NCI-H345 (cell line): Measurements from ENCODE around the gene SIRPA.

Source experiments
- DNase-seq: peaks from one replicate; lab custom pipeline; 2025; lab: John Stamatoyannopoulos, UW

SIRPA gene

DNA sequence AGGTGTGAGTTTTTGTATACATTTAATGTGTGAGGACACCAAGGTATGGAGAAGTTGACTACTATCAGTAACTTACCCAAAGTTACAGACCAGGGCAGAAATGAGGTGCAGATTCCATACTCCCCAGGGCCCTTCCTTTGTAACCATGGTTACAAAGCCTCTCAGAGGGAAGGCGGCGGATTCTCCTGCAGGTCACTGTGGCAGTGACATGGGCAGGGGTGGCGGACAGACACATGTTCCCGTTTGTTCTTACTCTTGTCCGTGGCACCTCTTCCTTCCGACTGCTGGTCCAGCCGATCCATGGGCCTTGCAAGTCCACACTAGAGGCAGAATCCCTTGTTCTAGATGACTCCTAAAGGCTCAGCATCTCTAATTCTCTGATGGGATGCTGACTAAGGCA, 55.6 kb downstream of the SIRPA start:
- DNase-seq = no peak

DNA sequence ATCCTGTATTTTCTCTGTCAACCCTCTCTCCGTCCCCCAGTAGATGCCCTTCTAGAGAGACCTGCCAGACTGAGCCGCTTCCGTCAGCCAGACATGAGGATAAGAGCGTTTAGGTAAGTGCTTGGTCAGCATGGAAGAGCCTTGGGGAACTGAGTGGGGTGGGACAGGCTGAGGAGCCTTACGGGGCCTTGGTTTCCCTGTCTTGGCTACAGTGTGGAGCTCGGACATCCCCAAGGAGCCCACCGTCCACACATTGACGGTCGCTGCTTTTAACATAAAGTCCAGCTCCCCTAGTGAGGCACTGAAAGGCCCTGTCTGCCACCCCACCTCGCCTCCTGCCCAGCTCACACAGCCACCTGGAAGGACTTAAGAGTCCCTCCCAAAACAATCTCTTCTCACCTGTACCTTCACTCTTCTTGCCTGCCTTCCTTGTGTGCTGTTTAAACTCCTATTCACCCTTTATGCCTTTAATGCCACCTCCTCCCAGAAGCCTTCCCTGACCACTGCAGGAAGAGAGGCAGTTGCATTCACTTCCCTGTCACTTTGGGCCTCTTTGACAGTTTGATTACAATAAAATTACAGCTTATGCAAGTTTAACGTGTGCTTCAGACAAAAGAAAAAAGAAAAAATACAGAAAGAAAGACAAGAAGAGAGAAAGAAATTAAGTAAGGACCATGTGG, 56.4 kb downstream of the SIRPA start:
- DNase-seq = no peak

DNA sequence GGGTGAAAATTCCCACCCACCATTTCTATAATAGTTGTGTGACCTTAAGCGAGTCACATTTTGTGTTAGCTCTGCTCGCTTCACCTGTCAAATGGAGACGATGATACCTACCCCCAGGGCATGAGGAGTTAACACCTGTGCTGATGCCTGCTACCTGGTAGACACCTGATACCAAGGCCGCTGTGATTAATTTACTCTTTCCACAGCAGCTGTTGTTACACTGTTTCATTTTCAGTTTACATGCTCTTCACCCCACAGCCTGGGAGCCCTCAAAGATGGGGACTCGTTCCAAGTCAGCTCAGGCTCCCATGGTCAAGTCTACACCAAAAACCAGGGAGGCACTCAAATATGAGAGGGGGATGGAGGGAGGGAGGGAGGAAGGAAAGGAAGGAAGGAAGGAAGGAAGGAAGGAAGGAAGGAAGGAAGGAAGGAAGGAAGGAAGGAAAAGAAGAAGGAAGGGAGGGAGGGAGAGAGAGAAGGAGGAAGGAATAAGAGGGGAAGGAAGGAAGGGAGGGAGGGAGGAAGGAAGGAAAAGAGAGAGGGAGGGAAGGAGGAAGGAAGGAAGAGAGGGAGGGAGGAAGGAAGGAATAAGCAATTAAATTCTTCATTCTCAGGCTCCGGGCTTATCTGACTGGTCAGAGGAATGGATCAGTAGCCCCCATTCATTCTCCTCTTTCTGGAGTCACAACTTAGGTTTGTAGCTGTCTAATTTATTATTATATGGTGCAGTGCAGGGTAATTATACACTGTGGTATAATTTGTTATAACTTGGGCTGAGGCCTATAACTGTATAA, 57.7 kb downstream of the SIRPA start:
- DNase-seq = peak; percentile 81

DNA sequence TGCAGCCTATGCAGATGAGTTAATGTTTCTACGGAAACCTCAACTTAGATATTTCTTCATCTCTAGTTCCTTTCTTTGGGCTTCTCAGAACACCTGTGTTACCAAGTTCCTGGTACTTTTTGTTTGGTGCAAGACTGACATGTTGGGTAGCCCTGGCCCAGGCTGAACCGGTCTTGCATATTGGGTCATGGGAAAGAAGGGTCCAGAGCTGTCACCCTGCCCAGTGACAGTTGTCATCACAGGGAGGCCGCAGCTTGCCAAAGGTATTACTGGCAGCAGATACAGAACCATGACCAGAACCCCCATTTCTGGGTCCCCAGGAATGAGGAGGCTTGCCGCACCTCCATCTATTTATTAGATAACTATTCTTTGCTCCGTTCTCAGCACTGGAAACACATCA, 58.4 kb downstream of the SIRPA start:
- DNase-seq = no peak

DNA sequence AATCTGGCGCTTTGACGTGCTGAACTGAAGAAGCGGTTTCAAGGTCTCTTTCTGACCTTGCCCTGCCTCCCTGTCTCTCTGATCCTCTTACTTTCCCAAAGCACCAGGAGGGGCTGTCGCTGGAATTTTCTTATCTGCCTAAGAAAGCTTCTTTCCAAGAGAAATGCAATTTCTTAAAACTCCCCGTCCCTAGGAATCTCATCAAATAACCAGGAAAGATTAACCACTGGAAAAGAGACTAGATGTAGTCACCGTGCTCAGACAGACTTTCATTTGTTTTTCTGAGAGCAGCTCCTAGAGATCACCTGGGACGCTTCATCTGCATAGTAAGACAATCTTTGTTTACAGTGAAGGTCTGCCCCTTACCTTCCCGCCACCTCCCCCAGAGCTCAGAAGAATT, 60.0 kb downstream of the SIRPA start:
- no peak for DNase-seq

DNA sequence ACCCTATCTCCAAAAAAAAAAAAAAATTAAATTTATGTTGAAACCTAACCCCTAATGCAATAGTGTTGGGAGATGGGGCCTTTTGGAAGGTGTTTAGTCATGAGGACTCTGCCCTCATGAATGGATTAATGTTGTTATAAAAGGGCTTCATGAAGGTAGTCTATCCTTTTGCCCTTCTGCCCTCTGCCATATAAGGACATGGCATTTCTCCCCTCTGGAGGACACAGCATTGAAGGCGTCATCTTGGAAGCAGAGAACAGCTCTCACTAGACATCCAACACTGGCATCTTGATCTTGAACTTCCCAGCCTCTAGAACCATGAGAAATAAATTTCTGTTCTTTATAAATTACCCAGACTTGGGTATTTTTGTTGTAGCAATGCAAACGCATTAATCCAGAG, 63.2 kb downstream of the SIRPA start:
- no peak for DNase-seq

DNA sequence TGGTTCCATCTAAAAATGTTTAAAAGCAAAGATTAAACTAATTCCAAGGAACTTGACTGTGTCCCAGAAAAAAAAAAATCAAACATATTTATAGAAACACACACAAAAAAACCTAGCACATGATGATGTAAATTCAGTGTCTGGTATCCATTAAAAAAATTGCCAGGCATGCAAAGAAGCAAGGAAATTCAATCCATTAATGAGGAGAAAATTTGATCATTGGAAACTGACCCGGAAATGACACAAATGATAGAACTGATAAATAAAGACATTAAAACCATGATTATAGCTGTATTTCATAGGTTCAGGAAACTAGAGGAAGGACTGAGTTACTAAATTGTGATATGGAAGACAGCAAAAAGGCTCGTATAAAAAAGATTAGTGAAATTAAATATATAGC, 63.9 kb downstream of the SIRPA start:
- no peak for DNase-seq

DNA sequence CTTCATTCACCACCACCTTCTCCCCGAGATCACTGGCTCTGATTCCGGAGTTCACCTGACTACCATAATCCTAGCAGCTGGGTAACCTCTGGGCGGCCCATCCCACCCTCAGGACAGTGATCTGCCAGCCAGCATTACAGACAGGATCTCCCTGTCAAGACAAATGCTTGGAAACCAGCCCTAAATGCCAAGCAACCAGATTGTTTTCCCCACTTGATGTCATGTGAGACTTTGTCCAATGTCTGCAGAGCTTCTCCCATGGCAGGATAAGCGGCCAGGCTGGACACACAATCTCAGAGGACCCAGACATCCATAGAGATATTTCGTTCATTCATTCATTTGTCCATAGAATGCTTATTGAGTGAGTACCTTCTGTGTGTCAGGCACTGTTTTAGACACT, 66.2 kb downstream of the SIRPA start:
- no peak for DNase-seq

DNA sequence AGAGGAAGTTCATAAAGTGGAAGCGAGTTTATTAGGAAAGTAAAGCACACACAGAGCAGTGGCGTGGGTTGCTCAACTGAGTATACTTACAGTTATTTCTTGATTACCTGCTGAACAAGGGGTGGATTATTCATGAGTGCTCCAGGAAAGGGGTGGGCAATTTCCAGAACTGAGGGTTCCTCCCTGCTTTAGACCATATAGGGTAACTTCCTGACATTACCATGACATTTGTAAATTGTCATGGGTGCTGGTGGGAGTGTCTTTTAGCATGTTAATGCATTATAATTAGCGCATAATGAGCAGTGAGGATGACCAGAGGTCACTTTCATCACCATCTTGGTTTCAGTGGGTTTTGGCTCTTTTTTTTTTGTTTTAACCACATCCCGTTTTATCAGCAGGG, 68.9 kb downstream of the SIRPA start:
- no peak for DNase-seq

DNA sequence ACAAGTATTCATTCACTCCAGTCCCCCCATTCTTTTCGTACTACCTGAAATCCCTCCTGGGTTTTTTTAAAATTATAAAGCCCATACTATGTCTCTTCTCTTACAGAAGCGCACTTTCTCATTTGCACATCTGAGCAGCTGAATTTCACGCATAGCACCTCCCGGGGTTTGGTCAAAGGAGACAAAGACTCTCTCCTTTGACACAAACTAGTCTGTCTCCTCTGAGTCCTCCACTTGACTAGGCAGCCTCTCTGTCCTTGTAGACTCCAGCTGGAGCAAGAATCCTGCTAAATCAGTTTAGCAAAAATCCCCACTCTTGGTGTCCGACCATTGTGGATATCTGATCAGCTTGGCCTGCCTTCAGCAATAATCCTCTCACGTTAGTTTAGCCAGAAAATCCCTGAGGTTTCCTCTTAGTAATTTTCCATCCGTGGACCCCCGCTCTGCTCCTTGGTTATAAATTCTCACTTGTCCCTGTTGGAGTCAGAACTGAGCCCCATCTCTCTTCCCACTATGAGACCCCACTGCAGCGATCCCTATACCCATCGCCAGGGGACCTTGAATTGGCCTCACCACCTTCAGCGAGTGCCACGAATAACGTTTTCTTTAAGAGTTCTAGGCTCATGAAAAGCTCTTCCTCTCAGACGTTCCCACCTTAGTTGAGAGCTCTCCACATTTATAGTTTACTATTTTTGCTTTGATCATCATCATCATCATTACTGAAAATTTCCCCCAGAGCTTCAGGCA, 69.6 kb downstream of the SIRPA start:
- no peak for DNase-seq

DNA sequence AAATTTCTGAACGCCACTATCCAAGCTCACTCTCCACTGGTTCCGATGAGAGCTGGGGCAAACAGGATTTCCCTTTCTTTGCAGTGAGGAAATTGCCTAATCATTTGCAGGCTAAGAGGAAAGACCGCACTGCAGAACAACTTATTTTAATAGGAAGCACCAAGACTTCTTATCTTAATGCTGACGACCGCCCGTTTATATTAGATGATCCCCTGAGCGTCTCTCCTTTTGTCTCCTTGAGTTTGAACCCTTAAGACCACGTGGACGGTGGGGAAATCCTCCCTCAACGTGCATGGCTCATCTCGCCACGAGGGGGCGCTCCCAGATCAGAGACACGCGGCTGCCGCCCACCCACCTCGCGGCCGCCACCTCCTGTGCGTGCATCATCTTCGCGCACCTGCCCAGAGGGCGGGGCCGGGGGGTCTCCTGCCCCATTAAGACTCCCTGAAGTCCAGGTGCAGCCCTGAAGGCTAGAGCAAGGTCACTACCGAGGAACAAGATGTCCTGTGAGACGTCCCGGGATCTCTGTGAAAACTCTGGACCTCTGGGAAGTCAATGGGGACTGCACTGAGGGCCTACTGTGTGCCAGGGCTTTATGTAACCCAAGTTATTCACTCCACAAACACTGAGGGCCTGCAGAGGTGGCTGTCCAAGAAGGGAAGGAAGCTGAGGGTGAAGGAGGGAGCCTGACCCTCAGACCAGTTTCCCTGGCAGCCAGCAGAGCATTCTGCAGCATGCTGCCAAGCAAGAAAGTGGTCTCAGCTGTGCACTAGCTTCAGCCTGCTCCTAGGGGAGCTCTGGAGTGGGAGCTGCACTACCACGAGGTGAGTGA, 70.5 kb downstream of the SIRPA start:
- peak; percentile 79 for DNase-seq

DNA sequence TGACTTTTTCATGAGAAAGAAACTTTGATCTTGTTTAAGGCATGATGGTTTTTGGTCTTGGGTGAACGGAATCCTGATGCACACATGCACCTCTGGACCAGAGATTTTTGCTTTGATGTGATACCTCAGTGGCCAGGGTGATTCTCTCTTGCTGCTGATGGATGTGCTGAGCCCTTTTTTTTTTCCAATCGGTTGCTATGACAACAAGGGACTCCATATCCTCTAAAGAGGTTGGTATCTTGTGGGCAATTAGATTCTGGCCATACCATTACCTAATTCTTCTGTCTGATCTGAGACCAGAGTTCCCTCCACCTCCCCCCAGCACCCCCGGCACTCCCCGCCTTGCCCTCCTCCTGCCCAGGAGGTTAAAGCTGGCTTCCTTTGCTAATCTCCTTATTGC, 73.8 kb downstream of the SIRPA start:
- no peak for DNase-seq

DNA sequence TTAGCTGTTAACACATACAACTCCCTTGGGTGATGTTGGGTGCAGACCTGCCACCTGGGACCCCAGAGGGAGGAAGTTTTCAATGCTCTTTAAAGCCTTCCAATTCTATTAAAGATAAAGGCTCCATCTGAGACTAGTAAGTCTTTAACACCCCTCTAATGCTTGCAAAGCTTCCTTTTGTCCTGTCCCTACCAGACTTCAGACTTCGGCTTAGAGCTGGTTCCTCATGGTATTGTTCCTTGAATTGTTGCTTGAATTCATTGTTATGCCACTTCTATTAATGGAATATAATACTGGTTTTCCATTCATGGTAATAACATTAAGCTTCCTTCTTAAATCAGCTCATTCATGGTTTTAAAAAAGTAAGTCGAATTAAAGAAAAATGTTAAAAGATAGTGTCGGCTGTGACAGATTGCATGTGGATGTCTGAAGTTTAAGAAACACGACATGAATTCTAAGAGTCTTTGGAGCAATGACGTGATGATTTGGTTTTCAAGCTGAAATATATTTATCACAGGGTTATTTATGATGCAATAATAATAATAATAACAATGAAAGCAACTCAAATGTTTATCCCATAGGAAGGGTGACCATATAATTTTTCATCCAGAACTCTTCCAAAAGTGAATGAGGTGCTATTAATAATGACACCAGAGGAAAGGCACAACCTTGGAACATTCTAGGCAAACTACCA, 76.8 kb downstream of the SIRPA start:
- no peak for DNase-seq

DNA sequence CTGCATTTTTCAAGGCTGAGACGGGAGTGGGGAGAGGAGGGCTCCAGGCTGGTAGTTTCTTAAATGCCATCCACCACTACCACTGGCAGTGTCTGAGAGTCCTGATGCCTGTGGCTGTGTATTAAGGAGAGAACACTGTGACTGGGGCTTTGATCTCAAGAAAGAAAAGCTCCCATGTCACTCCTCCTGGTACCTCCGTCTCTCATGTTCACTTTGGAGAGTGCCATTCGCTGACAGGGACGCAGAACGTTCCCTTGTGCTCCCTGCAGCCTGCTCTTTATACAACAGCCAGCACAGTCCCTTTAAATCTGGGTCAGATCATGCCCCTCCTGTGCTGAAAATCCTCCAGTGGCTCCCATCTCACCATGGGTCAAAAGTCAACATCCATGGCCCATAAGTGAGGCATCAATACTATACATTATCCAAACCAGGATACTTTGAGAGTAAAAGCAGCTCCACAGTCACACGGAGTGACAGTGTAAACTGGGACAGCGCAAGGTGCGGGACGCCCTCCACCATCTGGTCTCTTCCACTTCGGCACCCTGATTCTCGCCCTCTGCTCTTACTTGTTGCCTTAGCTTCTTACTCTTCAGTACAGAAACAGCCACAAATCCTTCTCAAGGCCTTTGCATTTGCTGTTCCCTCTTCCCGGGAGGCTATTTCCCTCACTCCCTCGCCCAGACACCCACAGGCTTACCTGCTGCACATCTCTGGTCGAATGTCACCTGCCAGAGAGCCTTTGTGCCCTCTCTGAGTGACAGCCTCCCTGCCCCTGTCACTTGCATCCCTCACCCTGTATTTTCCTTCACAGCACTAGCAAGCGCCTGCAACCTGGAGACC, 78.6 kb downstream of the SIRPA start:
- no peak for DNase-seq

DNA sequence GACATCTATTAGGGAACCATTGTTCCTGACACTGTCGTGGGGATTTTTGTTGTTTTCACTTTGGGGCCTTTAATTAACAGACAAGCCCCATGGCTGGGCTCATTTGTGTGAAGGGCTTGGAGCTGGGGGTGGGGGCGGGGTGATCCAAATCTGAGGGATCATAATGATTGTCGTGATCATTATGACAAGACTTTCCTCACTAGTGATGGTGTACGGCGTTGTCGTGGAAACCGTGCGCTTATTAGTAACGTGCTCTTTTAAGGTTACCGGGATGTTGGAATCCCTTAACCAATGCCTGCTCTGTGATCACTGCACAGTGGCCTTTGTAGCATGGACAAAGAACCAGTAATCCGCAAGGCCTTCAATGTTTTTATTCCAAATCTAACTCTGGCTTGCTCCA, 80.1 kb downstream of the SIRPA start:
- no peak for DNase-seq

DNA sequence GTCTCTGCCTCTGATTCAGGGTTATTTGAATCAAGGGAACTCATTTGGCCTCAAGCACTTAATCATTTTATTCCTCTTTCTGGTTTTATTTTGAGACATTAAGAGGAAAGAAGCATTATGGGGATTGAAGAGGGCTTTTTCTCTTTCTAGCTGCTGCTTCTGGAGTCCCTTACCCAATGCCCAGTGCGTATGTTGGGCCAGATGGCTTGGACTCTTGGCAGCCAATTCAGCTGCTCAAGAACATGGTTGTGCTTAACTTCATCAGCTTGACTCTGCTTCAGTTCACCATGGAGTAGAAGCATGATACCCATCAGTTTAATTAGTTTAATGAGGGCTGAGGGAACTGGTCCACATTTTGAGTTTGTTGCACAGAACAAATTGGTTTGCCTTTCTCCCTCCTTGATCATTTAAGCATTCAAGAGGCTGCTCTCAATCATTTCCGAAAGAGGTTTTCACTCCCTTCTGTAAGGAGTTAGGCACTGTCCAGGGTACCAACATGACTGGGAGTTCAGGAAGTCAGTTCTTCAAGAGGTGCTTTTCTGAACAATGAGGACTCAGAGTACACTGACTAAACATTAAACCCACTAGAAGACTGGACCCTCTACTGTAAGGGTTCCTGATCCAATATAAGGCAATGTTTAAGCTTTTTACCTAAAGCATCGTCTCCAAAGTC, 84.0 kb downstream of the SIRPA start:
- DNase-seq = no peak

DNA sequence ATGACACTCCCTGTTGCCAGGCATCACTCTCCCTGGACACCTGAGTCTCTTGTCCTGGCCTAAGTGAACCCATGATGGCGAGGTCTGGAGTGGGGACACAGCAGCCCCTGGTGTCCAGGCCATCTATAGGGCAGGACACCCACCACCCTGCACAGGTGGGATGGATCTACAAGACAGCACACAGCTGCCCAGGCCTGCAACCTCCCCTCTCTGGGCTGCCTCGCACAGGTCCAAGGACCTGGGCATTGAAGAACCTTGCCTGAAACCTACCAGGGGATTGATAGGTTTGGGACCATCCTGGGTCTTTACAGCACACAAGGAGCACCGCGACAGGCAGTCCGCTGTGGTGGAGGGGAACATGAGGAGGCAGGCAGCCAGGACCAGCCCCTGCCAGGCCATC, 87.5 kb downstream of the SIRPA start:
- no peak for DNase-seq

DNA sequence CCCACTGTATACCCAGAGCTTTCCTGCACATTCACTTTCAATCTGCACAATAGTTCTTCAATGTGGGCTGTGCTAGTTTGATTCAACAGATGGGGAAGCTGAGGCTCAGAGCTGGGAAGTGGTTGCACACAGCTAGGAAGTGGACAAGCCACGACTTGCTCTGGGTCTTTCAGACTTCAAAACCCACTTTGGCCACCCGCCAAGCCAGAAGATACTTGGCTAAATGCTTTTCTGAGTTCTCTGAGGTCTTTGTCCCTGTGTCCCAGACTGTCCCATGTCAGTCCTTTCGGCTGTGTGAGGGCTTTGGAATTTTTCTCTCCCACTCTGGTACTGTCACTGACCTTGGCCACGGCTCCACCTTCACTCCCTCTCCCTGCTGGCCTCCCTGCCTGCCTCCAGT, 88.1 kb downstream of the SIRPA start:
- no peak for DNase-seq

DNA sequence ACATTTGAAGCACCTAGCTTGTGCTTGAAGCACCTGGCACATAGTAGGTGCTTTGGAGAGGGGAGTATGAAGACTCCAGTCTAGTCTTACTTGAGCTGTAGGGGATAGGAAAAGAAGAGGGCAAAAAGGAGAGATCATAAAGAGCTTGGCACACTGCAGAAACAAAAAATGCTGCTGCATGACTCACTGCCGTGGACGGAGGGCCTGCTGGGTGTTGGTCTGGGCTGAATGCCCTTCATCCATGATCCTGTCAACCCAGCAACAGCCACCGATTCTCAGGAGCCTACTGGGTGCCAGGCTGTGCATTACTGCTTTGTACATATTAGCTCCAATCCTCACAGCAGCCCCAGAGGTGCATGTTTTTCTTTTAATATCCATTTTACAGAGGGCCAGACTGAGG, 92.6 kb downstream of the SIRPA start:
- no peak for DNase-seq
